Fibroblast of the aortic adventitia (primary cell): Measurements from ENCODE around the gene CCNA2. TPM values are rescaled to one million over a fixed set of nuclear protein-coding genes. Genes with fewer than 3 reads are reported as not detected.

Experiments used
- DNase-seq: peaks from one replicate; pipeline ENCODE4 v3.0.0-alpha.2; 2010; ENCODE audit warnings: low read depth
- H3K4me3 ChIP-seq: 2 replicates; pipeline ENCODE4 v1.5.1; 2011; ENCODE audit warnings: low read depth, mild to moderate bottlenecking, control low read depth, low read length, moderate library complexity
- total RNA-seq: library from RNA; depleted of rRNA; stranded (reverse); fragments of >200 nt; gene quantifications from 2 replicates; pipeline ENCODE4 v1.2.3, GENCODE V29; 2012; ENCODE audit warnings: low replicate concordance
- TF ChIP-seq, protein P1 (sequence below): IDR thresholded peaks from 2 replicates; pipeline ENCODE4 v1.5.1; 2011; ENCODE audit warnings: mild to moderate bottlenecking, low read length, control low read depth, inconsistent platforms; ENCODE audit not compliant: insufficient read depth

The CCNA2 gene
- total RNA-seq, 1 donor: 63.9 TPM

DNA sequence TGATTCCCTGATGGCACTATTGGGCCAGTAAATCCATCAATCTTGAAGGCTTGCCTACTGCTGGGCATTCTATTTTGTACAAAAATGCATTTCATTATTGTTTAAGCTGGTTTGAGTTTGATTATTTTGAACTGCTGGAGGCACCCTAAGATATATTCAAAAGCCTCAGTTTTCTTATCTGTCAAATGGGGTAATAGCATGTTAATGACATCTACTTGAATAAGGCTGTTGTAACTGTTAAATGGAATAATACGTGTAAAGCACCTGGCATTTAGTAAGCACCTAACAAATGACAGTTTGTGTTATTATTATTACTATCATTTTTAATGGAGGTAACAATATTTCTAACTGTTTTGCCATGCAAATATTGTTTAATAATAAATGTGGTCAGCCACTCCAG, 51.8 kb downstream of the CCNA2 start:
- TF ChIP-seq, protein P1, sequence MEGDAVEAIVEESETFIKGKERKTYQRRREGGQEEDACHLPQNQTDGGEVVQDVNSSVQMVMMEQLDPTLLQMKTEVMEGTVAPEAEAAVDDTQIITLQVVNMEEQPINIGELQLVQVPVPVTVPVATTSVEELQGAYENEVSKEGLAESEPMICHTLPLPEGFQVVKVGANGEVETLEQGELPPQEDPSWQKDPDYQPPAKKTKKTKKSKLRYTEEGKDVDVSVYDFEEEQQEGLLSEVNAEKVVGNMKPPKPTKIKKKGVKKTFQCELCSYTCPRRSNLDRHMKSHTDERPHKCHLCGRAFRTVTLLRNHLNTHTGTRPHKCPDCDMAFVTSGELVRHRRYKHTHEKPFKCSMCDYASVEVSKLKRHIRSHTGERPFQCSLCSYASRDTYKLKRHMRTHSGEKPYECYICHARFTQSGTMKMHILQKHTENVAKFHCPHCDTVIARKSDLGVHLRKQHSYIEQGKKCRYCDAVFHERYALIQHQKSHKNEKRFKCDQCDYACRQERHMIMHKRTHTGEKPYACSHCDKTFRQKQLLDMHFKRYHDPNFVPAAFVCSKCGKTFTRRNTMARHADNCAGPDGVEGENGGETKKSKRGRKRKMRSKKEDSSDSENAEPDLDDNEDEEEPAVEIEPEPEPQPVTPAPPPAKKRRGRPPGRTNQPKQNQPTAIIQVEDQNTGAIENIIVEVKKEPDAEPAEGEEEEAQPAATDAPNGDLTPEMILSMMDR: no peak
- DNase-seq: no peak
- no peak overlapping the region for H3K4me3 ChIP-seq

GRCh38 chr4:121769341-121769740, 54.3 kb downstream of the CCNA2 start:
- no peak overlapping the region for H3K4me3 ChIP-seq
- TF ChIP-seq, protein P1: no peak
- DNase-seq: no peak

DNA sequence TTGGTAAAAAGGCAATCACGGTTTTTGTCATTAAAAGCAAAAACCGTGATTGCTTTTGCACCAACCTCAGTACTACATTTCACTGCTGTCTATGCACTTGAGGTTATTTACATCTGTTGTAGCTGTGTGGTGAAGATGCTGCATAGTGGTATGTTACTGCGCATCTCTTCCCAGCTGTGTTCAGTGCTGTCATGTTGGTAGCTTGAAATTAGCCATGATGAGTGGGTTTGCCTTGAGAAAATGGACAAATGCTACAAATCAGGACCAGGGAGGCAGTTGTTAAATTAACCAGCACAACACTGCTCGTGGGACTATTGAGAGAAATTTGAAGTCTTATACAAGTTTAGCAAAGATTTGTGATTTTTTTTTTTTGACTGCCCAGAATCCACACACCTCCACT, 56.5 kb downstream of the CCNA2 start:
- no peak overlapping the region for H3K4me3 ChIP-seq

More for the DNA sequence above, 56.5 kb downstream of the CCNA2 start:
- TF ChIP-seq, protein P1: no peak
- DNase-seq: no peak

Other genes with a start within 250 kb of the CCNA2 start
- 496 and 1,355 TPM in 2 replicates for gene ANXA5, start 126.9 kb downstream of the CCNA2 start, total RNA-seq
- 0.45 and 1.1 TPM in 2 replicates for gene SMIM43, start 58.7 kb downstream of the CCNA2 start, total RNA-seq
- 26.8 and 50.7 TPM in 2 replicates for gene EXOSC9, start 22.6 kb downstream of the CCNA2 start, total RNA-seq
- gene BBS7, start 46.6 kb upstream of the CCNA2 start, total RNA-seq: 17.8 and 24.3 TPM in 2 replicates
- 0.45 and 0.49 TPM in 2 replicates for gene TRPC3, start 128.2 kb upstream of the CCNA2 start, total RNA-seq